ENCODE data around the gene AFDN.
A peak's percentile ranks its signal among the peaks of the same experiment; 100 is the strongest.

The AFDN gene

DNA sequence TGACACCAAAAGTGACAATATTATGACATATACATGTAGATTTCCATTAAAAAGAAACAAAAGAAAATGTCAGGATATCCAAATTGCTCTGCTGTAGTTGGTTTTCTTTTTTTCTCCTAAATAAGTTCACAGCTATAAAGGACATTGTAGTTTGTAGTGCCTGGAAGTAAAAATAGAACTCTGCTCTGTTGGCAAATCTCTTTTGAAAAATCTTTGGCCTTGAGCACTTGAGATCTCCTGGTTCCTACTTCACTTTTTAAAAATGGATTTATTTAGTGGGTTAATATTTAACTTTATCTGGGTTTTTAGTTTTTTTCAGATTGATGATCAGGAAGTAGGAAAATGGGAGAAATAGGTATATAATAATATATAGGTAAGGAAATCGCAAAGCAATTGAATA is 52.9 kb downstream of the AFDN start:
- DNase-seq: no peak

DNA sequence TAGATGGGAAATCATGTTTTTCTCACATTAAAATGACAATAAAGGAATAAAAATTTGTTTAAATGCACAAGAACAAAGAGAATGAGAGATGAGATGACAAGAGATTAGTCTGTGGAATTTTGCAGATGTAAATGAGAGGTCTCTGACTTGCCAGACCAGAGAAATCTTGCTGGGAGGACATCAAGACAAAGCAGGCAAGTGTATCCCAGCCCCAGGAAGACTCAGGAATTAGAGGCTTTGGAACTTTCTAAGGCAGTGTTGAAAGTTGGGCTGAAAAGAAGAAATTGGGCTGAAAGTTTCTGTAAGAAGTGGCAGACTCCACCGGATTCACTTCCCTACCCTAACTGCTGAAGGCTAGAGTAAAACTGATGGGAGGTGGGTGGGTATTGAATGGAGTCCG is 54.6 kb downstream of the AFDN start:
- no peak for DNase-seq

- no peak for DNase-seq
Observed at GRCh38 chr6:167882244-167882643, 55.5 kb downstream of the AFDN start.

- DNase-seq: no peak
Observed at GRCh38 chr6:167888098-167888497, 61.4 kb downstream of the AFDN start.

GRCh38 chr6:167892835-167893815 is 66.4 kb downstream of the AFDN start:
- DNase-seq: no peak

GRCh38 chr6:167894965-167895364 is 68.3 kb downstream of the AFDN start:
- DNase-seq: no peak

GRCh38 chr6:167896648-167897047 is 69.9 kb downstream of the AFDN start:
- no peak for DNase-seq

GRCh38 chr6:167898673-167899311 is 72.1 kb downstream of the AFDN start:
- no peak for DNase-seq

- no peak for DNase-seq
Observed at GRCh38 chr6:167904791-167905190, 78.1 kb downstream of the AFDN start.

- DNase-seq: peak in 10 of 14 donors; percentile 8 to 83 (median 48)
Observed at GRCh38 chr6:167906899-167907298, 80.2 kb downstream of the AFDN start.

DNA sequence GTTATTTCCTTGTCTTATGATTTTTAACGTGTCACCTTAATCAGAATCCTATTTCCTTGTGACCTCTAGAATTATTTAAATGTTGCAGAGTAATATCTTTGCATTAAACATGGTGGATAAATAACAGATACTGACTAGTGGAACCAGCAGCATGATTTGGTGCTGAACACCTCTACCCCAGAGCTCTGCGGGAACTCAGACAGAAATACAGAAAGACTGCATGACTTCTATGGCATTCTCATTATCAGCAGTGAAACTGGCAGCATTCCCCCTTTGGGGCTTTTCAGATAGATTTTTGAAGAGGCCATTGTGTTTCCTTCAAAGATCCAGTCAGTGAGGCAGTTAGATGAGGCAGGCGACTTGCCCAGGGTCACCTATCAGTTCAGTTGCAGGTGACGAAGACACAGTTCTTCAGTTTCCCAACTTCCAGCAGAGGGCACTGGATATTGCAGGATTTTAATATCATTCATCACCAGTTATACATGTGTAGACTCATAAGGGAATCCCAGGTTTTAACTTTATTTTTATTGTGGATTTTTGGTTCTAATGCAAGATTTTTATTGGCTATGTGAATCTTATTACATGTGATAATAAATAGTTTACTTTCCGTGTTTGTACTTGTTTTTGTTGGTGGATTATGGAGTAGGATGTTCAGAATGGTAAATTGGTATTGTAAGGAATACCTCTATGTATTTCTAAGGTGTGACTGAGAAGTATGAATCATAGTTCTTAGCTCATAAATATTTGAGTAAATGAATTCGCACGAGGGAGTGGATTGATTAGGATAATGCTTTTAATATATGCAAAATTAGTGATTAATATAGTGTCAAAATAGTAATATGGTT is 81.3 kb downstream of the AFDN start:
- peak in 2 of 14 donors; percentile 18 to 23 for DNase-seq

- DNase-seq: no peak
Observed at GRCh38 chr6:167910007-167910406, 83.3 kb downstream of the AFDN start.

DNA sequence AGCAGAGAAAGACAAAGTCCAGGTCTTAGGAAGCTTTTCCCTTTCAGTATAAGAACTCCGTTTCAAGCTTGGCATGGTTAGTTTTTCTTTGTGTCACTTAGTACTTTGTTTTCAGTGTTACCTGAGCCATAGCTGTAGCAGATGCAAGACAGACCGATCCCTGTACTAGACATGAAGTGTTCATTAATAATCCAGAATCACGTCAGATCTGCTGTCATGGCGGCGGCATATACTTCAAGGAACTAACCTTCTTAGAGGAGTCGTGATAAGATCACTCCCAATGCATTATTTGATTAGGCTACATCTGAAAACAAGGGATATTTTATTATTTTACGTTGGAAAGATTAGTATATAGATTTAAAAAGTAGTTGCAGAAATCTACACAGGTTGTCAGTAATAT is 83.9 kb downstream of the AFDN start:
- DNase-seq: no peak

- DNase-seq: no peak
Observed at GRCh38 chr6:167912494-167912893, 85.8 kb downstream of the AFDN start.

DNA sequence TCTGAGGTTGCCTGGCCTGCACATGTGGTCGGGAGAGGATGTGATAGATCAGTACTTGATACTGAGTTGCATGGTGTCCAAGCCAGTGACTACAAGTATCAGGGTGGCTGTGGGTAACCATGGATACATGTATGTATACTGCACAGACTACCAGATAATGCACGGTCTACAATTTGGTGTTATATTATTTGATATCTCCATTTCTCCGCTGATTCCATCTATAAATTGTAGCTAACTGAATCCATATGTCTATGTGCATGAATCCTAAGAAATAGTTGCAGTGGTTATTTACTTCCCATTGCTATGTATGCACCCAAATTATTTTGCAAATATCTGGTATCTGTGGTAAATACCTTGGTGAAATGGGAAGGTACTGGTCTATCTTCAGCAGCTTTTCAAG is 87.0 kb downstream of the AFDN start:
- no peak for DNase-seq

- DNase-seq: no peak
Observed at GRCh38 chr6:167915139-167915538, 88.4 kb downstream of the AFDN start.

GRCh38 chr6:167917551-167918154 is 90.9 kb downstream of the AFDN start:
- no peak for DNase-seq

DNA sequence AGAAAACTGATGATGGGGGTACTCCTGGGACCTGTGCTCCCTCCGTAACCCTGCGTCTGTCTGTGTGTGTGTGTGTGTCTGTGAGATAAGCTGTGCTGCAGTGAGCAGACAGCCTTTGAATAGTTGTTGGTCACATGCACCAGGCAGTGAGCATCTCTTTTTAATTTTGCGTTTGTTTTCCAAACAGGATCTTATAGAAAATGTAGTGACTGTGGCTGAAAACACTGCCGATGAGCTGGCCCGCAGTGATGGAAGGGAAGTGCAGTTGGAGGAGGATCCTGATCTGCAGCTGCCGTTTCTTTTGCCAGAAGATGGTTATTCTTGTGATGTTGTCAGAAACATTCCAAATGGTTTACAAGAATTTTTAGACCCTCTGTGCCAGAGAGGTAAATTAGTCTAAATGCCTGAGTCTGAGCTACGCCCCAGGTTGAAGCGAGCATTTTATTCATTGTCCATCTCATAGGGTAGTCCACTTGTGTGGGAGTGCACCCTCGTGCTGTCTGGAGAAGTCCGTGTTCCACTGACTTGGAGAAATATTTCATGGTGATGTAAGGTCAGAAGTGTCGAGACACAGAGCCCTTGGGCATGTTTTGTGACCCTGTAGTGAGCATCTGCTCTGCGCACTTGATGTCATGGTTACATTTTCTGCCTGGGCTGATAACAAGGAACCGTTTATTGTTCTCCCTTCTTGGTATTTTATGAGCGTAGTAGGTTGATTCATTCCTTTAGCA is 92.0 kb downstream of the AFDN start:
- no peak for DNase-seq

DNA sequence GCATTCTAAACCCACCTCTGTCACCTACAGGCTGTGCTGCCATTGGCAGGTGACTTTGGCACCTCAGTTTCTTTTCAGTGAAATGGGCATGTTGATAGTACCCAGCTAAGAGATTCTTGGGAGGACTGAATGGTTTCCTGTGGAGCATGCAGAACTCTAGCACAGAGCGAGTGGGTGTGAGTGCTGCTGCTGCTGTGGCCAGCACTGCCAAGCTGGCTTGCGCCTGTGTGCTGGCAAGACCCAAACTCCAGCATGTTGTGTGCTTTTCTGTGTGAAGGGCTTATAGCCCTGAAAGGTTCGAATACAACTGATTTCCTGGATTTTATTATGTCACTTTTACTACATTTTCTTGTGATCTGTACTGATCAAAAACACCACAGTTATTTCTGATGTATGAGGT is 92.6 kb downstream of the AFDN start:
- DNase-seq: peak in 1 of 14 donors; percentile 22

GRCh38 chr6:167920165-167920564 is 93.5 kb downstream of the AFDN start:
- peak in 1 of 14 donors; percentile 20 for DNase-seq

DNA sequence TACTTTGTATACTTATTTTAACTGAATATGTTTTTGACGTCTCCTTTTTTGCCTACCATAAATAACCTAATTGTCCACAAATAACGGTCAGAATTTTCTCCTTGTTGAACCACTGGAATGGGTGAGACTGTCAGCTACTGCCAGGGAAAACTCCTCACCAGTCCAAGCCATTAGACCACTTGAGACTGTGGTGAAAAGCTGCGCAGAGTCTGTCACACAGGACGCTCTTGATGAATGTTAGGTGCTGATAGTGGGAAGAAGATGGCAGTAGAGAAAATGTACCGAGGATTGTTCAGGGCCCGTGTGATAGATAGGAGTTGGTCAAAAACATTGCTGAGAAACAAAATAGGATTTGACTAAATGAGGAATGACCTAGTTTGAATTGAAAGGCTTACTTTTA is 95.1 kb downstream of the AFDN start:
- DNase-seq: no peak

DNA sequence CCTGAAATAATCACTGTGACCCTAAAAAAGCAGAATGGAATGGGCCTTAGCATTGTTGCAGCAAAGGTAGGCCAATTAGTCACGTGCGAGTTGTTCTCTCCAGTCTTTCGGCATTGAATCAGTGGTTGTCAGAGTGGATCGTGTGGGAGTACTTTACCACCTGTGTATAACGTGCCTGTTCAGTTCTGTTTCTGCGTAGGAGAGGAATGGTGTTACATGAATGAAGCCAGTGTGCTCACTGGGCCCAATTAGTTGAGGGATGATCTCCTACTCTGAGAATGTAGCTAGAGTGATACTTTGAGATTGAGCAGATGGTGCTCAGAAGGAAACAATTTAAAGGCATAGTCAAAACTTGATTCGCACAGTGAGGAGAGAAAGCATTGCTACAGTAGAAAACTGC is 98.3 kb downstream of the AFDN start:
- no peak for DNase-seq

Measured in C1 segment of cervical spinal cord (tissue), 14 donors.